T47D (cell line): Measurements from ENCODE around the gene PTPRT.

ENCODE experiments used
- DNase-seq, 2 experiments: peaks; one replicate each; pipeline versions ENCODE4 v3.0.0 to v3.0.0-alpha.2; 2011 to 2012; ENCODE audit warnings: low read depth in 1 of 2, low spot score in 1 of 2
- JUND ChIP-seq: IDR thresholded peaks from 2 replicates; pipeline ENCODE4 v1.6.1; 2012; ENCODE audit warnings: low read depth
- in situ Hi-C: cut with HindIII; loops from 2 replicates; pipeline ENCODE4 v1.10.0; 2016; ENCODE audit warnings: low sequenced_read_pairs, low pct_unique_long_range_greater_than_20kb

Gene PTPRT

GRCh38 chr20:42496595-42496994 lies 693.1 kb downstream of the PTPRT start:
- in situ Hi-C loops, result no loop called here
- DNase-seq, result no peak
- TF ChIP-seq JUND, result no peak

- no peak for TF ChIP-seq JUND
- DNase-seq, result no peak
- in situ Hi-C loops, result no loop called here
Observed at GRCh38 chr20:42494290-42494689, 695.4 kb downstream of the PTPRT start.

GRCh38 chr20:42493001-42493400 lies 696.7 kb downstream of the PTPRT start:
- in situ Hi-C loops, result no loop called here
- no peak for TF ChIP-seq JUND
- DNase-seq, result no peak

- DNase-seq, result no peak
- in situ Hi-C loops, result no loop called here
- no peak for TF ChIP-seq JUND
Observed at GRCh38 chr20:42492290-42492689, 697.4 kb downstream of the PTPRT start.

GRCh38 chr20:42485556-42485955 lies 704.1 kb downstream of the PTPRT start:
- in situ Hi-C loops, result no loop called here
- DNase-seq, result no peak
- TF ChIP-seq JUND, result no peak

GRCh38 chr20:42484790-42485375 lies 704.8 kb downstream of the PTPRT start:
- DNase-seq, result no peak
- TF ChIP-seq JUND, result no peak
- in situ Hi-C loops, result no loop called here

GRCh38 chr20:42484335-42484734 lies 705.4 kb downstream of the PTPRT start:
- no peak for DNase-seq
- TF ChIP-seq JUND, result no peak
- in situ Hi-C loops, result no loop called here

- peak in 1 of 2 experiments; percentile 43 for DNase-seq
Observed at GRCh38 chr20:42483730-42484303, 705.9 kb downstream of the PTPRT start.

GRCh38 chr20:42482808-42483207 lies 706.9 kb downstream of the PTPRT start:
- DNase-seq, result no peak
- TF ChIP-seq JUND, result no peak
- in situ Hi-C loops, result no loop called here

More at GRCh38 chr20:42483730-42484303, 705.9 kb downstream of the PTPRT start:
- TF ChIP-seq JUND, result no peak
- in situ Hi-C loops, result no loop called here

- in situ Hi-C loops, result no loop called here
- no peak for TF ChIP-seq JUND
- no peak for DNase-seq
Observed at GRCh38 chr20:42475773-42476172, 713.9 kb downstream of the PTPRT start.

GRCh38 chr20:42474646-42475045 lies 715.1 kb downstream of the PTPRT start:
- TF ChIP-seq JUND, result no peak
- in situ Hi-C loops, result no loop called here
- DNase-seq, result no peak

- in situ Hi-C loops, result no loop called here
- TF ChIP-seq JUND, result no peak
- no peak for DNase-seq
Observed at GRCh38 chr20:42472198-42472597, 717.5 kb downstream of the PTPRT start.

- no peak for DNase-seq
- in situ Hi-C loops, result no loop called here
- no peak for TF ChIP-seq JUND
Observed at GRCh38 chr20:42461965-42462593, 727.6 kb downstream of the PTPRT start.

GRCh38 chr20:42461291-42461690 lies 728.4 kb downstream of the PTPRT start:
- TF ChIP-seq JUND, result no peak
- in situ Hi-C loops, result no loop called here
- DNase-seq, result no peak
